ENCODE data around the gene SLX4IP.

Gene SLX4IP

DNA sequence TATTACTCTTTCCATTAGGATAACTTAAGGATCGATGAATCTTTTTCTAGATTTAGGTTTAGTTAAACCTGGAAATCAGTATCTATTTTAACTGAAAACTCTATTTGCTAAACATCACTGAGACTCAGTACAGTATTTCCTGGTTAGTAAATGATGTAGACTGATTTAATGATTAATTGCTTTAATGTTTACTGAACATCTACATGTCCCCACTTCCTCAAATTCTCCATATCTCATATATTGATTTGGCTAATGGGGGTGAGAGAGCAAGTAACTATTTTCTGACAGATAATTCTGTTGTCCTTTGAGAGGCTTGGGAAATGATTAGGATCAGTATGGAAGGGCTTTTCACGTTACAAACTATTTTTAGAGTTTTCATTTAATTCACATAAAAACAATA is 11.4 kb upstream of the SLX4IP start:
- no peak for TF ChIP-seq FOXP2 (optimal IDR thresholded peaks at IDR 0.05; ENCODE audit: borderline replicate concordance, extremely low read depth, extremely low read length, insufficient read depth)
- TF ChIP-seq POLR2AphosphoS5 (IDR thresholded peaks at IDR 0.05; ENCODE audit: low read depth, low read length) = no peak
- no peak for TF ChIP-seq SIN3A (IDR thresholded peaks at IDR 0.05; ENCODE audit: borderline replicate concordance, insufficient read depth, low read length)
- TF ChIP-seq REST (IDR thresholded peaks at IDR 0.05; ENCODE audit: insufficient read depth in 1 of 2, low read depth in 2 of 2, low read length in 2 of 2) = no peak
- TF ChIP-seq TAF1 (IDR thresholded peaks at IDR 0.05; ENCODE audit: borderline replicate concordance, insufficient read depth, low read length) = no peak

DNA sequence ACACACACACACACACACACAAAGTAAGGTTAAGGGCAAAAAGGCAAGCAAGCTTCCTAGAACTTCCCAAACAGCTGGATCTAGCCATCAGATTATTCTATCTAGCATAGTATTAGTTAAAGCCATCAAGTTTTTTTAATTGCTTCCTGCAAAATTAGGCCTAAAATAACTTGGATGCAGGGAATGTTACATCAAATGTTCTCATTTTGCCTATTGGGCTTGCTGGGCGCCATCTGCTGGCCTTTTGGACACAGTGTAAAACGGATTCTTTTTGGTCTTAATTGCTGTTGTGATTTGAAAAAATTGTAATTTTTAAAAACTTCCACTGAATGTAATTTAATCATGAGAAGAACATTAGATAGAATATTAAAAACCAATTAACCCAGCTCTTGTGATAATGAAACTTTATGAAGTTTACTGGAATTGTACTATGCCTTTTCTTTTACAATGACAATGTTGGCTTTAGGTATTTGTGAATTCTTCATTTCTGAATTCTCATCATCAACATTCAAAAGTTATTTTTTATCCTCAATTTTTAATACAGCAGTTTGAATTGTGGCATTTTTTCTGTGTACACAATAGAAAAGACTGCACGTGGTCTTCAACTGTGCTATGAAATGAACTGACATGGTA is 7.9 kb upstream of the SLX4IP start:
- no peak for TF ChIP-seq FOXP2 (optimal IDR thresholded peaks at IDR 0.05; ENCODE audit: borderline replicate concordance, extremely low read depth, extremely low read length, insufficient read depth)
- TF ChIP-seq SIN3A (IDR thresholded peaks at IDR 0.05; ENCODE audit: borderline replicate concordance, insufficient read depth, low read length) = no peak
- TF ChIP-seq POLR2AphosphoS5 (IDR thresholded peaks at IDR 0.05; ENCODE audit: low read depth, low read length) = no peak
- no peak for TF ChIP-seq REST (IDR thresholded peaks at IDR 0.05; ENCODE audit: insufficient read depth in 1 of 2, low read depth in 2 of 2, low read length in 2 of 2)
- no peak for TF ChIP-seq TAF1 (IDR thresholded peaks at IDR 0.05; ENCODE audit: borderline replicate concordance, insufficient read depth, low read length)

- no peak for TF ChIP-seq SIN3A (IDR thresholded peaks at IDR 0.05; ENCODE audit: borderline replicate concordance, insufficient read depth, low read length)
Measured at GRCh38 chr20:10428008-10428407, 7.1 kb upstream of the SLX4IP start.

- no peak for TF ChIP-seq TAF1 (IDR thresholded peaks at IDR 0.05; ENCODE audit: borderline replicate concordance, insufficient read depth, low read length)
- no peak for TF ChIP-seq POLR2AphosphoS5 (IDR thresholded peaks at IDR 0.05; ENCODE audit: low read depth, low read length)
- no peak for TF ChIP-seq FOXP2 (optimal IDR thresholded peaks at IDR 0.05; ENCODE audit: borderline replicate concordance, extremely low read depth, extremely low read length, insufficient read depth)
- TF ChIP-seq SIN3A (IDR thresholded peaks at IDR 0.05; ENCODE audit: borderline replicate concordance, insufficient read depth, low read length) = no peak
- no peak for TF ChIP-seq REST (IDR thresholded peaks at IDR 0.05; ENCODE audit: insufficient read depth in 1 of 2, low read depth in 2 of 2, low read length in 2 of 2)
Measured at GRCh38 chr20:10429443-10429981, 5.6 kb upstream of the SLX4IP start.

DNA sequence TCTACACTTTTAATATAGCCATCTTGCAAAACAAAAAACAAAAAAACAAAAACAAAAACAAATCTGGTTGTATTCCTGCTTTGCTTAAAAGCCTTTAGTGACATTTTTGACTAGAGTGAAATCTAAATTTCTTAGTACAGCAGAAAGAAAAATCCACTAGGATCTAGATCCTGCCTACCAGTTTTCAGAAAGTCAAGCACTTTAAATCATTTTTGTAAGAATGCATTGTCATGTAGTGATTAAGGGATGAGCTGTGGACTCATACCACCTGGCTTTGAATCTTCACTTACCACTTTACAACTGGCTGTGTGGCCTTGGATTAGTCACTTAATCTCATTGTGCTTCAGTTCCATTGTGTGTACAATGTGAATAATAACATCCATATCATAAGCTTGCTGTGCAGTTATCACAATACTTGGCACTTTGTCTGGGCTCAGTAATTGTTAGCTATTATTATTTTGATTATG is 5.1 kb upstream of the SLX4IP start:
- no peak for TF ChIP-seq SIN3A (IDR thresholded peaks at IDR 0.05; ENCODE audit: borderline replicate concordance, insufficient read depth, low read length)

GRCh38 chr20:10430704-10431103 is 4.4 kb upstream of the SLX4IP start:
- TF ChIP-seq FOXP2 (optimal IDR thresholded peaks at IDR 0.05; ENCODE audit: borderline replicate concordance, extremely low read depth, extremely low read length, insufficient read depth) (no peak), SIN3A (IDR thresholded peaks at IDR 0.05; ENCODE audit: borderline replicate concordance, insufficient read depth, low read length) (no peak)

GRCh38 chr20:10432079-10432478 is 3.0 kb upstream of the SLX4IP start:
- no peak for TF ChIP-seq REST (IDR thresholded peaks at IDR 0.05; ENCODE audit: insufficient read depth in 1 of 2, low read depth in 2 of 2, low read length in 2 of 2)
- no peak for TF ChIP-seq FOXP2 (optimal IDR thresholded peaks at IDR 0.05; ENCODE audit: borderline replicate concordance, extremely low read depth, extremely low read length, insufficient read depth)
- no peak for TF ChIP-seq POLR2AphosphoS5 (IDR thresholded peaks at IDR 0.05; ENCODE audit: low read depth, low read length)
- TF ChIP-seq SIN3A (IDR thresholded peaks at IDR 0.05; ENCODE audit: borderline replicate concordance, insufficient read depth, low read length) = no peak

All from PFSK-1 (cell line).